GM12873 (cell line): ENCODE measurements around the gene UBB.

Experiments
- TF ChIP-seq, protein P1 (sequence below): IDR thresholded peaks from 2 replicates; pipeline ENCODE4 v1.5.1; 2012; ENCODE audit warnings: low read depth, mild to moderate bottlenecking, moderate library complexity, low read length, control low read depth; ENCODE audit not compliant: insufficient read depth; ENCODE audit errors: missing control alignments

Gene UBB

DNA sequence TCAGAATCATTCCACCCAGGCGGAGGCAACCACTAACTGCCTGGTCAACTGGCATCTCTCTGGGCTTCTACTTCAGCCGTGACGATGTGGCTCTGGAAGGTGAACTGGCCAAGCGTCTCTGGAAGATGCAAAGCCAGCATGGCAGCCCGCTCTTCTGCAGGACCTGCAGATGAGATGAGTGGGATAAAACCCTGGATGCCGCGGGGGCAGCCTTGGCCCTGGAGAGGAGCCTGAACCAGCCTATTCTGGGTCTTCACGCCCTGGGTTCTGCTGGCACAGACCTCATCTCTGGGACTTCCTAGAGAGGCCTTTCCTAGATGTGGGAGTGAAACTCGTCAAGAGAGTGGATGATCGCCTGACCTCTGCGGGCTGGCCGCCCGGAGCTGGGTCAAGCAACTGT, 10.6 kb downstream of the UBB start:
- TF ChIP-seq, protein P1, sequence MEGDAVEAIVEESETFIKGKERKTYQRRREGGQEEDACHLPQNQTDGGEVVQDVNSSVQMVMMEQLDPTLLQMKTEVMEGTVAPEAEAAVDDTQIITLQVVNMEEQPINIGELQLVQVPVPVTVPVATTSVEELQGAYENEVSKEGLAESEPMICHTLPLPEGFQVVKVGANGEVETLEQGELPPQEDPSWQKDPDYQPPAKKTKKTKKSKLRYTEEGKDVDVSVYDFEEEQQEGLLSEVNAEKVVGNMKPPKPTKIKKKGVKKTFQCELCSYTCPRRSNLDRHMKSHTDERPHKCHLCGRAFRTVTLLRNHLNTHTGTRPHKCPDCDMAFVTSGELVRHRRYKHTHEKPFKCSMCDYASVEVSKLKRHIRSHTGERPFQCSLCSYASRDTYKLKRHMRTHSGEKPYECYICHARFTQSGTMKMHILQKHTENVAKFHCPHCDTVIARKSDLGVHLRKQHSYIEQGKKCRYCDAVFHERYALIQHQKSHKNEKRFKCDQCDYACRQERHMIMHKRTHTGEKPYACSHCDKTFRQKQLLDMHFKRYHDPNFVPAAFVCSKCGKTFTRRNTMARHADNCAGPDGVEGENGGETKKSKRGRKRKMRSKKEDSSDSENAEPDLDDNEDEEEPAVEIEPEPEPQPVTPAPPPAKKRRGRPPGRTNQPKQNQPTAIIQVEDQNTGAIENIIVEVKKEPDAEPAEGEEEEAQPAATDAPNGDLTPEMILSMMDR, result no peak

DNA sequence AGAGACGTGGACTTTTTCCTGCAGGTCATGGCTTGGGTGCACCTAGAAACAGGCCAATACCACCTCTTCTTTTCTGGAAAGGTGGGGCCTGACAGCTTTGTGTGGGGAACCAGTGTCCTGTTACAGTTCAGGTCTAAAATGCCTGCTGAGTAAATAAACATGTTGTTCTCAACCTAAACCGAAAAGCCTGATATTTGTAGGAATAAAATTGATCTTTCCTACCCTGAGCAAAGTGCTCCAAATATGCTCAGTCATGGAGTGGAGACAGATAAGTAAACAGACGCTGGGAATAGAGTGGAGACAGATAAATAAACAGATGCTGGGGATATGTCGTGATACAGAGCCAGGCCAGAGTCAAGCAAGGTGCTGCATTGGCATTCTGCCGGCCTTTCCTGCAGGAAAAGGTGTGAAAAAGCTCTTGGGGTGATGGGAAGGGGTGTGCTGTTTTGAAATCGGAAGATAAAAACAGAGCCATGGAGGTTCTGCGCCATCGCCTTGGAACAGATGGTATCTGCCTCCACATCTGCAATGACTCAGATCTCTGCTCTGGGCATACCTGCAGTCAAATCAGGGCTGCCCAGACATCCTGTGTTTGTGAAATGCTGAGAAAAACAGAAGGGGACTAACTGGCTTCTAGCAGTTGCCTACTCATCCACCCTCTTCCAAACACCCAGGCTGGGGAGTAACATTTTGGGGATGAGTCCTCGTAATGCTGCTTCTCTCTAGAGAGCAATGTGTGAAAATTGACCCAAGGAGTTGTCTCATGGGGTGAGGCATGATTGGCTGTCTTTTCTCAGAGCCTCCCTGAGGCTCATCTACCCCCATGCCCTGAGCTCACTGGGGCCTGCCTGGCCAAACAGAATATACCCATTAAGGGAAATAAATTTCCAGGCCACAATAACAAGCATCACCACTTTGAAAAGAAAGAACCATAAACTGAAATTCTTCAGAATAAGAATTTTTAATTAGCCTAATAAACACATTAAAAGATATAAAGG, 17.7 kb downstream of the UBB start:
- TF ChIP-seq, protein P1, result no peak

DNA sequence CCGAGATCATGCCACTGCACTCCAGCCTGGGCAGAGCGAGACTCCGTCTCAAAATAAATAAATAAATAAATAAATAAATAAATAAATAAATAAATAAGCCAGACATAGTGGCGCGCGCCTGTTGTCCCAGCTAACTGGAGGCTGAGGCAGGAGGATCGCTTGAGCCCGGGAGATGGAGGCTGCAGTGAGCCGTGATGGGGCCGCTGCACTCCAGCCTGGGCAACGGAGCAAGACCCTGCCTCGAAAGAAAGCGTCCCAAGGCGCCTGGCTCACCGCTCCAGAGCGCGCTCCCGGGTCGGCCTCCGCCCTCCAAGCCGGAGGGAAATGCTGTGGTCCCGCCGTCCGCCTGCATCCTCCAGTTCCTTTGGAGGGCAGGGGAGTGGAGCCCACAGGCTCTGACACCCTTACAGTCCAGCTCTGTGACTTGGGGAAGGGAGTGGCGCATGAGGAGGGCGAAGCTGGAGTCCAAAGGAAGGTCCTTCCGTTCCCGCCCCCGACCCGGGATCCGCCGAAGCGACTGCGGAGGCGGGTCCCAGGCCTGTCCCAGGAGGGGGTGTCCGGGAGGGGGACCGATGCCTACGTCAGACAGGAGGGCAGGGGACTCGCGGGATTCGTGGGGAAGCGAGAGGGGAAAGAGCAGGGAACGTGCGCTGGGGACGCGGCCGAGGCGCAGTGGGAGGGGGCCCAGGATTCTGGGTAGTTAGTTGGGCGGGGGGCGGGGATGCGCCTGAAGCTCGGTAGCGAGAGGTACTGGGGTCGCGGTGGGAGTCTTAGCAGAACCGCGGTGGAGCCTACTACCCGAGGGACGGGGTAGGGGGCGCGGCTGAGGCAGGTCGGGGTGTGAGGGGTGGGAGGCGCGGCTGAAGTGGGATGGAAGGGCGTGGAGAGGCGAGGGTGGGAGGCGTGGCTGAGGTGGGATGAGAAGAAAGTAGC, 26.1 kb downstream of the UBB start:
- TF ChIP-seq, protein P1, result no peak

DNA sequence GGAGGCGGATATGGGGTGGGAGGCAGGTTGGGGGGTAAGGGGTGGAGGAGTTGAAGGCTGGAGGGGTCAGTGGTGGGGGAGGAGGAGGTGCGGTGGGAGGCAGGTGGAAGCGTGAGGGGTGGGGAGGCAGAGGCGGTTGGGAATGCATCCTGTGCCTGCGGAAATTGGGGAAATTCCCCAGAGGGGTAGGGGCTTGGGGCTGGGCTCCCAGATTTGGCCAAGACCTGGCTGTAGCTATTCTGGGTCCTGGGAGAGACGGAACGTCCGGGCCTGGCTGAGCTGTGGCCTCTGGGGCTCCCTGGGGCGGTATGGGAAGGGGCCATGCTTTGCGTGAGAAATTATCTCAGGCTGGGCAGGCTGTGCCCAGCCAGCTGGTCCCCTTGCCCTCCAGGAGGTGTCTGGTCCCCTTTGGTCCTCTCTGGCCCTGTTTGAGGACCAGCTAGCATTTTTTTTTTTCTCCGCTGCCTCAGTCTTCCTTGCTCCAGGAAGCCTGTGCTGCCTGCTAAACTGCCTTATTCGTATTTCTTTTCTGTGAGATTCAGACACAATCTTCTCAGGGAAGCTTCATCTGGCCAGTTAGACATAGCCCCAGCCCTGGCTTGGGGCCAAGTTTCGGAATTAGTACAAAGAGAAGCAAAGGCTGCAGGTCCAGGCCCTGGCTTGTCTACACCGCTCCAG, 27.2 kb downstream of the UBB start:
- TF ChIP-seq, protein P1, result no peak

DNA sequence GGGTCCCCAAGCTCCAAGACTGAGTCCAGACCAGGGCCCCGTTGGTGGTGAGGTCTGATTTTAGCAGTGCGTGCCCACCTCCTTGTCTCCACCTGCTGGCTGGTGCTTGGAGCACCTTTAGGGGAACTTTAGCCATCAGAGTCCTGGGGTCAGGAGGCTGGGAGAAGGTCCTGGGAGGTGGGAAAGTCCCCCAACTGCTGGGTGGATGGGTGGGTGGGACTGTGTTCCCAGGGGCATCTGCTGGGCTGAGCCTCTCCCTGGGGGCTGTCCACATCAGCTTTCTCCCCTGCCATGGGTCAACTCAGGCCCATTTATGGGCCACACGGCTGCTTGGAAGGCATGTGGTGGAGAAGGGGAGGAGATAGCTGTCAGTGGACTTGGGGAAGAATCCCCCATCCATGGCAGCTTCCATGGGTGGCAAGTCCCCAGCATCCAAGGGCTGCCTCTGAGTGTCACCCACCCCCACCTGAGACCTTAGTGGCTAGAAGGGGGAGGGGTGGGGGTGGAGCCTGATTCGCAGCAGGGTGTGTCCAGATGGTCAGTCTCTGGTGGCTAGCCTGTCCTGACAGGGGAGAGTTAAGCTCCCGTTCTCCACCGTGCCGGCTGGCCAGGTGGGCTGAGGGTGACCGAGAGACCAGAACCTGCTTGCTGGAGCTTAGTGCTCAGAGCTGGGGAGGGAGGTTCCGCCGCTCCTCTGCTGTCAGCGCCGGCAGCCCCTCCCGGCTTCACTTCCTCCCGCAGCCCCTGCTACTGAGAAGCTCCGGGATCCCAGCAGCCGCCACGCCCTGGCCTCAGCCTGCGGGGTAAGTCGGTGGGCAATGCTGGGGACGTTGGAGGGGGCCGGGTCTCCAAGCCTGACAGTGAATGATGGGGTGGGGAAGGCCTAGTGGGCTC, 34.4 kb downstream of the UBB start, which contains the start of gene TRPV2:
TSS of gene TRPV2 (plus strand) at position 541 of the 894 bp plus-strand sequence. CDS start 2,098 bp downstream, outside the sequence.
- TF ChIP-seq, protein P1, result peak; percentile 93

DNA sequence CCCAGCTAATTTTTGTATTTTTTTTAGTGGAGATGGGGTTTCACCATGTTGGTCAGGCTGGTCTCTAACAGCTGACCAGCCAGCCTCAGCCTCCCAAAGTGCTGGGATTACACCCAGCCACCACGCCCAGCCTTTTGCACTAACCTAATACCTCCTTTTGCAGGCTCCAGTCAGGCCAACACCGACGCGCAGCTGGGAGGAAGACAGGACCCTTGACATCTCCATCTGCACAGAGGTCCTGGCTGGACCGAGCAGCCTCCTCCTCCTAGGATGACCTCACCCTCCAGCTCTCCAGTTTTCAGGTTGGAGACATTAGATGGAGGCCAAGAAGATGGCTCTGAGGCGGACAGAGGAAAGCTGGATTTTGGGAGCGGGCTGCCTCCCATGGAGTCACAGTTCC, 36.5 kb downstream of the UBB start:
- TF ChIP-seq, protein P1, result no peak
